ENCODE measurements around the gene RBBP8NL.

DNA sequence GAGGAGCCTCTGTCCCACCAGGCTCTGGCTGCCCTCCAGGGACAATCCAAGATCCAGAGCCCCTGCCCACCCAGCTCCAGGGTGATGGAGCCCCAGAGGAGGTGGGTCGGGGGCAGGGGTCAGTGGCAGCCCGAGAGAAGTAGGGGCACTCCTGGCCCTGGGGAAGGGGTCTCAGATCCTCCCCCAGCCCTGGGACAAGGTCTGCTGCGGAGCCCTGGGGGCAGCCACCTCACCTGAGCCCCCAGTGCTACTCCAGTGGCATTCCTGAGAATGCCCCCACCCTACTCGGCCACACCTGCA lies 57.6 kb downstream of the RBBP8NL start:
- TF ChIP-seq POLR2A (IDR thresholded peaks at IDR 0.05; ENCODE audit: low read depth, low read length) (no peak), TAF1 (IDR thresholded peaks at IDR 0.05; ENCODE audit: borderline replicate concordance, low read depth, low read length) (no peak)

Measured in GM12892 (cell line).